CD1c-positive myeloid dendritic cell (primary cell): ENCODE results near the gene FAAP100.
"Not testable (repeated sequence)": the region's sequence is repeated elsewhere in the genome, so short reads cannot be mapped to it uniquely, and the experiment has no call there.

Source experiments
- DNase-seq: peaks from one replicate; pipeline ENCODE4 v3.0.0-alpha.2; 2016; ENCODE audit errors: extremely low spot score

FAAP100 gene

DNA sequence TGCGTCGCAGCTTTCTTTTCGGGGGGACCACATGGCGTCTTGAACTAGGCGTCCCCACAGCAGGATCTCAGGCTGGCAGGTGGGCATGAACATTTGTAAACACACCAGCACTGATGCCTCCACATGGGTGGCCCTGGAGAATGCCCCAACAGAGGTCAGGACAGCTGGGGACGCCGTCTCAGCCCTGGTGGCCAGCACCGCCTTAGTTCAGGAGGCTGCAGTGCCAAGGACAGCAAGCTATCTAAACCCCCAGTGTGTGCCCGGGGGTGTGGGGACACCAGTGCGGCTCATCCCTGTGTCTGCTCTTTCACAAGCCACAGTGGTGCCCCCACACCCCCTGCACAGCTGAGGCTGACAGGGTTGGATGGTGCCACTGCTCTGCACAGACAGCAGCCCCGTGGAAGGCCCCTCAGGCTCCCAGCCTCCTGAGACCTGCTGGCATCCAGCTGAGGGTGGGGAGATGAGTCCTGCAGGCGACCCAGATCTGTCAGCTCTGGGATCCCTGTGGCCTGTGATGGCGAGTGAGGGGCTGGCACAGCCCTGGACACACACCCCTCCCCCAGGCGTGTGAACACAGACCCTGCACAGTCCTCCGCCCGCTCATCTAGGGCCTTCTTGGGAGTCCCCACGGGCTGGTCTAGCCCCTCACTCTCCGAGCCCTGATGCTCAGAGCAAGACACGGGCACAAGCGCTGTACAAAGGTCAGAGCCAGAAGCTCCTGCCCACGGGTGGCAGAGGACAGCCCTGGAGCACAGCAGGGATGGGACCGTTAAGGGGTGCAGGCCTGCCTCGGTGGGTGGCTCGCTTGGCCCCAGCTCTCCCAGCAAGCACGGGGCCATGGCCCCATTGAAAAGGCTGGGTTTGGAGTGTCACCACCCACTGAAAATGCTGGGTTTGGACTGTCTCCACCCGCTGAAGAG lies 13.2 kb downstream of the FAAP100 start:
- no peak for DNase-seq

DNA sequence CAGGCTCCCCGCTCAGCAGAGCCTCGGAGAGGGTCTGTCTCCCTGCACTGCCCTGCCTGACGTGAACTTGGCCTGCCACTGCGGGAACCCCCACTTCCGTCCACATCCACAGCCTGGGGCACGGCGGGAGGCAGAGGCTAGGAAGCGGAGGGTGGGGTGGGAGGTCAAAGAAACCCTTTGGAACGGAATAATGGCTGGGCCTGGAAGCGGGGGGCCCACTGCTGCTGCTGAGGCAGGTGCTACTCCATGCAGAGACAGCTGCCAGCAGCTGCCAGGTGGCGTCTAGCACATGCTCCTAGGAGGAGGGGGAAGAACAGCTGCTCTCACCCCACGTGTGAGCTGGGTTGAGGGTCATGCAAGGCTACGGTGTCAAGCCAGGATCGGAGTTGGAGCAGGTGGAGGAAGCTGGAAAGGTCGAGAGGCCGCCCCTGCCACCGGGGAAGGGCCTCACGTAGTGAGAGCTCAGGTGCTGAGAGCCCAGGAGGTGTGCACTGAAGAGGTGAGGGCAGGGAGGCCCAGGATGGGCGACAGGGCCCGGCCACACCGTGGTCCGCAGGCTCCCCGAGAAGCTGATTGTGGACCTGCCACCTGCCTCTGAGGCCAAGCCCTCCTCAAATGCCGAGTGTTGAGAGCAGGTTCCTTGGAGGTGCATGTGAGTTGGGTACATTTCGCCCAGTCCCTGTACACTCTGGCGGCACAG lies 14.1 kb downstream of the FAAP100 start:
- DNase-seq = no peak

DNA sequence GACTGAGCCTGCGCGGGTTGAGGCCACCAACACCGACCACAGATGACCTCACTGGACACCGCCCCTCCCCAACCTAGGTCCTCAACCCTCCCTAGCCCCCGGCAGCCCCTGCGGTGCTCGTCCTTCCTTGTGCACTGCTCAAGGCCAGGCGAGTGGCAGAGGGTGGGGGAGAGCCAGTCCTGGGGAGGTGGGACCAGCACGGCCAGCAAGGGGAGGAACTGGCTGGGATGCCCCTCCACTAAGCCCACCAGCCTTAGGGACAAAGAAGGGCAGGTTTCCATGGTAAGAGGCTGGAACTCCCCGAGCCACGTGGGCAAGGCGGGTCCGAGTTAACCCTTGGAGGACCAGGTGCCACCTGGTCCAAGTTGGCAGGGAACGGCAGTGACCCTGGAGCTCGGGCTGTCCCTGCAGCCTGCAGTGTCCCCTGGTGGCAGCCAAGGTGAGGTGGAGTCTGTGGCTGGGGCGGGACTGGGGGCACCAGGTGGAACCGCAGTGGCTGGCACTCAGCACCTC lies 14.8 kb downstream of the FAAP100 start:
- DNase-seq = peak; percentile 33

DNA sequence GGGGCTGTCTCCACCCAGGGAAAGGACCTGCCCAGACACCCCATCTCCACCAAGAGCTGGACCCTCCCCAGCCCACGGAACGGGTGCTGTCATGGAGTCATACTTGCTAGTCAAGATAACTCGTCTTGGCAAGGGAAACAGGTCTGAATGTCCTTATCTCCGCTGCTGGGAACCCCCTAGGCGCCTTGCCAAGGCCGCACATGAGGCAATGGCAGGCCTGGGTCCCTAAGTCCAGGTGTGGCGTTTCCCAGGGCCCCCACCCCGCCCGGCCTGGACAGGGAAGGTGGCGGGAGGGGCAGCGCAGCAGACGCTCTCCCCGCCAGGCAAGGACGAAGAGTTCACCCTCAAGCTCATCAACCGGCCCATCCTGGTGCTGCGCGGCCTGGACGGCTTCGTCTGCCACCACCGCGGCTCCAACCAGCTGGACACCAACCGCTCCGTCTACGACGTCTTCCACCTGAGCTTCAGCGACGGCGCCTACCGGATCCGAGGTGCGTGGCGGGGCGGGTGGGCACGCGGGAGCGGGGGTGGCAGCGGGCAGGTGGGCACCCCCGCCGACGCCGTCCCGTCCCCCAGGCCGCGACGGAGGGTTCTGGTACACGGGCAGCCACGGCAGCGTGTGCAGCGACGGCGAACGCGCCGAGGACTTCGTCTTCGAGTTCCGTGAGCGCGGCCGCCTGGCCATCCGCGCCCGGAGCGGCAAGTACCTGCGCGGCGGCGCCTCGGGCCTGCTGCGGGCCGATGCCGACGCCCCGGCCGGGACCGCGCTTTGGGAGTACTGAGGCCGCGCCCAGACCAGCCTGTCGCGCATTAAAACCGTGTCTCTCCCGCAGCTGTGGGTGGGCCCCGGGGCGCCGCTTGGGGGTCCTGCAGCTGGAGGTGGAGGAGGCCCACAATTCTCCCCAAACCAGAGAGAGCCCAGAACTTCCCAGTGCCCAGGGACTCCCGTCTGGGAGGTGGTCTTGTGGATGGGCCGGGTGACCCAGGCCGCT lies 15.6 kb downstream of the FAAP100 start:
- no peak for DNase-seq

DNA sequence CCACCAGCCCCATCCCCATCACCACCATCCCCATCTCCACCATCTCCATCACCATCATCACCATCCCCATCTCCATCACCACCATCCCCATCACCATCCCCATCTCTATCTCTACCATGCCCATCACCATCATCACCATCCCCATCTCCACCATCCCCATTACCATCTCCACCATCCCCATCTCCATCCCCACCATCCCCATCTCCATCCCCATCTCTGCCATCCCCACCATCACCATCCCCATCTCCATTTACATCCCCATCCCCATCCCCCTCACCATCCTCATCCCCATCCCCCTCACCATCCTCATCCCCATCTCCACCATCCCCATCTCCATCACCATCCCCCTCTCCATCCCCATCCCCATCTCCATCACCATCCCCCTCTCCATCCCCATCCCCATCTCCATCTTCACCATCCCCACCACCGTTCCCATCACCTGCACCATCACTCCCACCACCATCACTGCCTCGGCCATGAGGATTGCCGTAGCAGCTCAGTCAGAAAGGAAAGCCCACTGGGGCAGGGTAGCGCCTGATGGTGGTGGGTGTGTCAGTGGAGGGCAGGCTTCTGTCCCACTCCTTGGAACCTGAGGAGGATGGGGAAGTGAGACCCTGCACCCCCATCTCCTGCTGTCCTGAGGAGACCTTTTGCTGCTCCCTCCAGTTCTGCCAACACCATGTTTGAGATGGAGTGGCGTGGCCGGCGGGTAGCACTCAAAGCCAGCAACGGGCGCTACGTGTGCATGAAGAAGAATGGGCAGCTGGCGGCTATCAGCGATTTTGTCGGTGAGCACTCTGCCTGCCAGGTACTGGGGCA lies 16.5 kb downstream of the FAAP100 start:
- DNase-seq = no peak

DNA sequence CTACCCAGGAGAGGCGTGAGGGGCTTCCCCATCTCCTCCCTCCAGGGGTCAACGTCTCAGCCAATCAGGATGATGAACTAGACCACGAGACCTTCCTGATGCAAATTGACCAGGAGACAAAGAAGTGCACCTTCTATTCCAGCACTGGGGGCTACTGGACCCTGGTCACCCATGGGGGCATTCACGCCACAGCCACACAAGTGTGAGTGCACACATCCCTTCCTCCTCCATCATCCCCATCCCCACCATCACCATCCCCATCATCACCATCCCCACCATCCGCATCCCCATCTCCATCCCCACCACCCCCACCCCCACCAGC lies 17.2 kb downstream of the FAAP100 start:
- no peak for DNase-seq

DNA sequence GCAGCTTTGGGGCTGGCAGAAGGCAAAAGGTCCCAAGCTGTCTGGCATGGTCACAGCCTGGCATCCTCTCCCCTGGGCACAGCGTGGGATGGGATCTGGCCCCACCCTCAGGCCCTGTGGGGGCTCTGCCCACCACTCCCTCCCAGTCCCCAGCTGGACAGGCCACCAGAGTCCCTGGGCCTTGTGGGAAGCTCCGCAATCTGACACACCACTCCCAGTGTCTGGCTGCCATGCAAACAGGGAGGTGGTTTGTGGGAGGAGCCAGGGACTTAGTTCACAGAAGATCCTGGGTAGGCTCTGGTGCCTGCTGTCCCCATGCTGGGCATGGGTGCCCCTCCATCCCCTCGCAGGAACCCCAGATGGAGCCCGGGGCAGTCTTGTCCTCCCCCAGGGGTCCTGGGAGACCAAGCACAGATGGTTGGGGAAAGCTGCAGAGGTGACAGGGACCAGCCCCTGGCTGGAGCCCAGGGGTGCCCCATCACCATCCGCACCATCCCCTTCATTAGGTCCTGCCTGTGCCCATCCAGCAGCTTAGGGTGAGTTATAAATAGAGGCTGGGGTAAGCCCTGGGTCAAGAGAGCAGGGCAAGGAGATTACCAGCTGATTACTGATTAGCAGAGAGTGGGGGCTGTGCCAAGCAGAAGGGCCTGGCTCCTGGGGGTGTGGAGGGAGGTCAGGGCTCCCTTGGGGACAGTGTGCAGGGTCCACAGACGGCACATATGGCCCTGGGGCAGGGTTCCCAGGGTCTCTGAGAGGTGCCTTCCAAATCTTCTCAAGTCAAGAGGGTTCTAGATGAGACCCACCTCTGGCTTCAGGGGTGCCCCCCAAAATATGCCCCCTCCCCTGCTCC lies 17.8 kb downstream of the FAAP100 start:
- DNase-seq = no peak

DNA sequence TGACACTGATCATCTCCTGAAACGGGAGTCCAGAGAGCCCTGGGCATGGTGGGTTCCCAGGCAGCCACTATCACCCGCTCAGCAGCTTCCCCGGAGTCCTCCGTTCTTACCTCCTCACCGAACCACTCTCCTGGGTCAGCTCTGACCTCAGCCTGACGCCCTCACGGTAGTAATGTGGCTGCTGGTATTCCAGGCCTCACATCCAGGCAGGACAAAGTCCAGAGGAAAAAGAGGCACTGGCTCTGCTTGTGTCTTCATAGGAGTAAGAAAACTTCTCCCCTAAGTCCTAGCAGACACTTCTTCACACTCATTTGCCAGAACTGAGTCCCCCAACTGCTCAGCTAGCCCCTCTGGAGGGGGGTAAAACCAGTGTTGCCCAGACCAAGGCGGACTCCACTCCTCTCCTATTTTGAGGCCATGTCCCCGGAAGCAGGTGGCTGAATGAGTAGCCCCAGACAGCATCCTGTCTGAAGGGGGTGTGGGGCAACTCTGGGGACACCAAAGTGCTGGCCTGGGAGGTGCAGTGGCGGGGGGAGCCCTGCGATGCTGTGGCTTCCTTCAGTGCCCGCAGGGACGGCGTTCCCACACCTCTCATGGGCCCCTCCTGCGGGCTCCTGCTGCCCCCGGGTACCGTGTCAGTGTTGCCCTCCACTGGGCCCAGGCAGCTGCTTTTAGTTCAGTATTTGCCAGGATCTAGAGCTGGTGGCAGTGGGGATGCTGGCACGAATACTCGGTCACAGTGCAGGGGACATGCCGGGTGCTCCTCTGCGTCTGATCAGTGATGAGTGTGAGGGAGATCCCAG lies 18.6 kb downstream of the FAAP100 start:
- DNase-seq = no peak

DNA sequence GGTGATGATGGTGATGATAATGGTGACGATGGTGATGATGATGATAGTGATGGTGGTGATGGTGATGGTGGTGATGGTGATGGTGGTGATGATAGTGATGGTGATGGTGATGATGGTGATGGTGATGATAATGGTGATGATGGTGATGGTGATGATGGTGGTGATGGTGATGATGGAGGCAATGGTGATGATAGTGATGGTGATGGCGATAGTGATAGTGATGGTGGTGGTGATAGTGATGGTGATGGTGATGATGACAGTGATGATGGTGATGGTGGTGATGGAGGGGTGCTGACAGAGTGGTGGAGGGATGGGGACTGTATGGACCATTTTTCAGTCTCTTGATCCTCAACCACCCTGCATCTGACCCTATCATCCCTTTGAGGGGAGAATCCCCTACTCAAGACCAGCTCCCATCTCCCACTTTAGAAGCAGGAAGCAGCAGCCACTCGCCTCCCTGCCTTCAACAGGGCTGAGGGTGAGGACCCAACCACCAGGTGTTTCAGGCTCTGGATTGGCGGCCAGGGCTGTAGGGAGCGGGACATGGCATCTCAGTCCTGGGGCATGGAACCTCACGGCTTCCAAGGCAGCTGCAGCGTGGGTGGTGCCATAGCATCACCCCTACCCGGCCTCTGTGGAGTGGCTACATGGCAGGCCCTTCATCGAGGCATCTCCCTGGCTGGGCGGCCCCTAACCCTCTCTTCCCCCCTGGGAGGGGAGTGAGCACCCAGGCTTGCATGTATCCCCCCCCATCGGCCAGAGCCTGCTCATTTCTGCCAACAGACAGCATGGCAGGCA lies 19.5 kb downstream of the FAAP100 start:
- no peak for DNase-seq

DNA sequence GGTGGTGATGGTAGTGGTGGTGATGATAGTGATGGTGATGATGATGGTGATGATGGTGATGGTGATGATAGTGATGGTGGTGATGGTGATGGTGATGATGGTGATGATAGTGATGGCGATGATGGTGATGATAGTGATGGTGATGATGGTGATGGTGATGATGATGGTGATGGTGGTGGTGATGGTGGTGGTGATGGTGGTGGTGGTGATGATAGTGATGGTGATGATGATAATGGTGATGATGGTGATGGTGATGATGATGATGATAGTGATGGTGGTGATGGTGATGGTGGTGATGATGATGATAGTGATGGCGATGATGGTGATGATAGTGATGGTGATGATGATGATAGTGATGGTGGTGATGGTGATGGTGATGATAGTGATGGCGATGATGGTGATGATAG lies 20.2 kb downstream of the FAAP100 start:
- DNase-seq = not testable (repeated sequence)

DNA sequence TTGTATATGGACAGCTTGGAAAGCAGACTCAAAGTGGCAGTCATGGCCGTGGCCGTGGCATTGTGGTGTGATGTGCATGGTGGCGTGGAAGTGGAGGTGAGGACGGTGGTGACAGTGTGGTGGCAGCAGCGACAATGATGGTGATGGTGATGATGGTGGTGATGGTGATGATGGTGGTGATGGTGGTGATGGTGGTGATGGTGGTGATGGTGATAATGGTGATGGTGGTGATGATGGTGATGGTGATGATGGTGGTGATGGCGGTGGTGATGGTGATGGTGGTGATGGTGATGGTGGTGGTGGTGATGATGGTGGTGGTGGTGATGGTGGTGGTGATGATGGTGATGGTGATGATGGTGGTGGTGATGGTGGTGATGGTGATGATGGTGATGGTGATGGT lies 21.1 kb downstream of the FAAP100 start:
- not testable (repeated sequence) for DNase-seq

DNA sequence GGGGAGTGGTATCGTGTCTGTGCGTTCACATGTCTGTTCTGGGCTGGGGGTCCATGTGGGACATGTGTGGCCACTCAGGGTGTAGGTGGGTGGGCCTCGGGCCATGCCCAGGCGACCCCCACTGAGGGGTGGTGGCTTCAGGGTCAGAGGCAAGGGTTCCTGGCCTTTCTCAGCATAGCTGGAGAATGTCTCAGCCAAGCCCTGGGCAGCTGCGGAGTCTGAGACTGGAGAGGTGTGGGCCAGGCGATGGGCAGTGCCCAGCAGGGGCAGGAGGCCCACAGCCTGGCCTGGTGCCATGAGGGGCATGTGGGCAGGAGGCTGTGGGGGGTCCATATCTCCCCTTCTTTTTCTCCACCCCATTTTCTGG lies 22.7 kb downstream of the FAAP100 start:
- DNase-seq = no peak

DNA sequence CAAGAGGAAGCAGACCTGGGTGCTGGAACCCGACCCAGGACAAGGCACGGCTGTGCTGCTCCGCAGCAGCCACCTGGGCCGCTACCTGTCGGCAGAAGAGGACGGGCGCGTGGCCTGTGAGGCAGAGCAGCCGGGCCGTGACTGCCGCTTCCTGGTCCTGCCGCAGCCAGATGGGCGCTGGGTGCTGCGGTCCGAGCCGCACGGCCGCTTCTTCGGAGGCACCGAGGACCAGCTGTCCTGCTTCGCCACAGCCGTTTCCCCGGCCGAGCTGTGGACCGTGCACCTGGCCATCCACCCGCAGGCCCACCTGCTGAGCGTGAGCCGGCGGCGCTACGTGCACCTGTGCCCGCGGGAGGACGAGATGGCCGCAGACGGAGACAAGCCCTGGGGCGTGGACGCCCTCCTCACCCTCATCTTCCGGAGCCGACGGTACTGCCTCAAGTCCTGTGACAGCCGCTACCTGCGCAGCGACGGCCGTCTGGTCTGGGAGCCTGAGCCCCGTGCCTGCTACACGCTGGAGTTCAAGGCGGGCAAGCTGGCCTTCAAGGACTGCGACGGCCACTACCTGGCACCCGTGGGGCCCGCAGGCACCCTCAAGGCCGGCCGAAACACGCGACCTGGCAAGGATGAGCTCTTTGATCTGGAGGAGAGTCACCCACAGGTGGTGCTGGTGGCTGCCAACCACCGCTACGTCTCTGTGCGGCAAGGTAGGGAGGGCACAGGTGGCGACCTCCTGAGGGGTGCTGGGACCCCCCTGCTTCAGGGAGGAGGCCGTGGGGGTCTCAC lies 23.3 kb downstream of the FAAP100 start:
- DNase-seq = no peak

DNA sequence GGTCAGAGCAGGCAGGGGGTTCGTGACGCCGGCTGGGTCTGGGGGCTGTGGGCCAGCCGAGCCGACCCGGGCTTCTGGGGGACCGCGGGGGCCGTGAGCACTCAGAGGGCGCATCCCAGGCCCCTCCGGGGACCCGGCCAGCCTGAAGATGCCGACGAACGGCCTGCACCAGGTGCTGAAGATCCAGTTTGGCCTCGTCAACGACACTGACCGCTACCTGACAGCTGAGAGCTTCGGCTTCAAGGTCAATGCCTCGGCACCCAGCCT lies 23.8 kb downstream of the FAAP100 start:
- DNase-seq = no peak

DNA sequence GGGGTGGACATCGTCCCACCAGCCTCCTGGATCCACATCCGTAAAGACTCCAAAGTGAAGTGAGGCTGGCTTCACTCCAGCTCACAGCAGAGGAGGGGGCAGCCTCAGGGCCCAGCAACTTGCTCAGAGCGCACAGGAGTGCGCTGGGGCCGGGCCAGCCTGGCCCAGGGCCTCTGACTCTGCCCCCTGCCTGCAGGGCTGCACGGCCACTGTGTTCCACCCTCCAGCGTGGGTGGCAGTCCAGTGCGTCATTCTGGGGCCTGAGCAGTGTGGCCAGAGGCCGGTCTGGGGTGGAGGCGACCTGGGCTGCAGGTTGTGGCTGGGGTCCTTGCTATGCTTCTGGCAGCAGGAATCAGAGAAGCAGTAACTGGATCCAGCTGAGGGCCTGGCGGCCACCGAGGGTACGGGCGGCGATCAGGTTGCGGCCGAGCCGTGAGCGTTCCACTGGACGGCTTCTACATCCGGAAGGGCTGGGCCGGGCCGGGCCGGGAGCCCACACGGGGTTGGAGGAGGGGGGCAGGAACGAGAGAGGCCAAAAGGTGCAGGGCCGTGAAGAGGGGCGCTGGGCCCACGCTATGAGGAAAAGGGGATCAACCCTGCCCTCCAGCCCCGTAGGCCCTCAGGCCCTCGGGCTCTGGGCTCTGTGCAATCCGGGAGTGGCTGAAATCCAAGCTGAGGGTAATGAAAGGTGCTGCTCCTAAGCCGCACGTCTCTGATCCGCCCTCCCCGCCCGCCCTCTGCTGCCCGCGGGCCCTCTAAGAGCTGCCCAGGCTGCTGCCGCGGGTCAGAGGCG lies 24.4 kb downstream of the FAAP100 start, which contains the start of gene FSCN2:
Gene FSCN2, plus strand, starts transcription at position 787 of the 793 bp plus-strand sequence. CDS start 155 bp downstream, outside the sequence.
- no peak for DNase-seq

DNA sequence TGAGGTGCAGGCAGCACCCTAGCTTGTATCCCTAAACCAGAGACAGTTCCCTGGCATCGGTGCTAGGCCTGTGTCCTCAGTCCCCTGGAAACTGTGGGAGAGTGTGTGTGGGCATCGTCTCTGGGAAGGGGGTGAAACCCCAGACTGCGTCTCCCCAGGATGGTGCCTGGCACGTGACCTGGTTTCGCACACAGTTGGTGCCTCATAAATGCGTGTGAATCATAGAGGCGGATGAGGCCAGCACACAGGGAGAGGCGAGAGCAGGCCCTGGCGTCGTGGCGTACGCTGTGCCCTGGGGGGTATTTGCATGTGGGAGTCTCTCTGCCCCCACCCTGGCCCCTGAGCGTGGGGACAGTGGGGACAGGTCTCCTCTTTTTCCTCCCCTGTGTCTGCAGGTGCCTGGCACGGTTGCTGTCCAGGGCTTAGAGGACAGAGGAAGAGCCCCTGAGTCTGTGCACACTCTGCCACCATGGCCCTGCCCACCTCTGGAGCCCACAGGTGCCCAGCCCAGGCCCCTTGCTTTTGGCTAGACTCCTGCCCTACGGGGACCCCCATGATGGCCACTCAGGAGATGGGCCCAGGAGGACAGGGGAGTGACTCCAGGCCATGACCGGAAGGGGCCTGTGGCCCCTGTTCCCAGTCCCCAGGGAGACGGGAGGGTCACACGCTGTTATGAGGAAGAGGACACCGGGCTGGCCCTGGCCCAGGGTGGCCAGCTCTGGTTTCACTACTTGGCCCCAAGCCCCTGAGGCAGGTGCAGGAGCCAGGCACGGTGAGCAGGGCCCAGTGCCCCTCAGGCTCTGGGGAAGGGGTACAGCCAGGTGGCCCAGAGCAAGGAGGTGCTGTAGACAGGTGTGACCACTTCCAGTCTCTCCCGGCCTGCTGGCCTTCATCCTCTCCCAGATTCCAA lies 25.2 kb downstream of the FAAP100 start:
- DNase-seq = no peak
